ENCODE data around the gene PTPRT. TPM values are rescaled to one million over a fixed set of nuclear protein-coding genes. Genes with fewer than 3 reads are reported as not detected.

The PTPRT gene
- polyA plus RNA-seq, 3 donors: not detected

DNA sequence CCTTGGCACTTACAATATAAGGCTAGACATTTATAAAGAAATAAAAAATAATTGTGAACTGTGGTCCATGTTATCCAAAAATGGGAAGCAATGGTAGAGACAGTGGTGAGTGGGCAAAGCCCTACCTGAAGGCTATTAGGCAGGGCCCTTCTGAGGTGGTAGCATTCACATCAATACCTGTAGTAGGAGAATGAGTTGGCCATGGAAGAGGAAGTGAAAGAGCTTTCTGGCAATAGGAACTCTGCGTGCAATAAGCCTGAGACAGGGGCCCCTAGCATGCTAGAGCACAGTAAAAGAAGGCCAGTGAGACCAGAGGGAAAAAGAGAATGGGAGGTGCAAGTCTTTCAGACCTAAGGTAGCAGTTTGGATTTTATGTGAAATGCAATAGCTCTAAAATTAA is 754.5 kb downstream of the PTPRT start:
- DNase-seq: peak in 2 of 3 donors; percentile 2 to 6
- intact Hi-C loops (cut with micrococcal nuclease): no loop called here
- TF ChIP-seq, protein P1, sequence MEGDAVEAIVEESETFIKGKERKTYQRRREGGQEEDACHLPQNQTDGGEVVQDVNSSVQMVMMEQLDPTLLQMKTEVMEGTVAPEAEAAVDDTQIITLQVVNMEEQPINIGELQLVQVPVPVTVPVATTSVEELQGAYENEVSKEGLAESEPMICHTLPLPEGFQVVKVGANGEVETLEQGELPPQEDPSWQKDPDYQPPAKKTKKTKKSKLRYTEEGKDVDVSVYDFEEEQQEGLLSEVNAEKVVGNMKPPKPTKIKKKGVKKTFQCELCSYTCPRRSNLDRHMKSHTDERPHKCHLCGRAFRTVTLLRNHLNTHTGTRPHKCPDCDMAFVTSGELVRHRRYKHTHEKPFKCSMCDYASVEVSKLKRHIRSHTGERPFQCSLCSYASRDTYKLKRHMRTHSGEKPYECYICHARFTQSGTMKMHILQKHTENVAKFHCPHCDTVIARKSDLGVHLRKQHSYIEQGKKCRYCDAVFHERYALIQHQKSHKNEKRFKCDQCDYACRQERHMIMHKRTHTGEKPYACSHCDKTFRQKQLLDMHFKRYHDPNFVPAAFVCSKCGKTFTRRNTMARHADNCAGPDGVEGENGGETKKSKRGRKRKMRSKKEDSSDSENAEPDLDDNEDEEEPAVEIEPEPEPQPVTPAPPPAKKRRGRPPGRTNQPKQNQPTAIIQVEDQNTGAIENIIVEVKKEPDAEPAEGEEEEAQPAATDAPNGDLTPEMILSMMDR (IDR thresholded peaks at IDR 0.05): no peak
- H3K9me3 Mint-ChIP-seq: peaks cover 0 to 6% (median 0%) of the 10 kb centered on the region in 7 donors
- peaks cover 7% of the 10 kb centered on the region for H3K4me1 Mint-ChIP-seq
- no peak overlapping the region for H3K27ac ChIP-seq (ENCODE audit: low read depth in 1 of 2, low read length in 2 of 2)
- H3K79me2 ChIP-seq (ENCODE audit: insufficient read depth, low read length): no peaks in the 10 kb centered on the region
- no peak overlapping the region for H3K9ac ChIP-seq (ENCODE audit: insufficient read depth, low read length, poor library complexity, severe bottlenecking)
- no peak overlapping the region for H3K4me3 Mint-ChIP-seq
- no peaks in the 10 kb centered on the region for H3K27me3 ChIP-seq (ENCODE audit: control insufficient read depth in 2 of 2, insufficient read depth in 2 of 2, low read length in 2 of 2)
- no peaks in the 10 kb centered on the region for H3K4me1 ChIP-seq (ENCODE audit: control insufficient read depth in 1 of 2, insufficient read depth in 2 of 2, low read length in 2 of 2)
- H3K9me3 ChIP-seq (replicated peaks in 1 of 2; ENCODE audit: control insufficient read depth in 1 of 2, insufficient read depth in 1 of 2, low read length in 2 of 2): no peaks in the 10 kb centered on the region
- no peaks in the 10 kb centered on the region for H4K20me1 ChIP-seq (ENCODE audit: insufficient read depth, low read length)
- no peaks in the 10 kb centered on the region for H3K36me3 ChIP-seq (replicated peaks in 1 of 2; ENCODE audit: control insufficient read depth in 1 of 2, insufficient read depth in 2 of 2, low read length in 2 of 2)
- H3K4me3 ChIP-seq (replicated peaks in 1 of 3; ENCODE audit: low read depth in 2 of 3, low read length in 3 of 3): no peak overlapping the region
- no peaks in the 10 kb centered on the region for H3K36me3 Mint-ChIP-seq
- 0% methylated on average over 1 of the region's 1 CpG for WGBS (ENCODE audit: insufficient coverage)
- H3K27ac Mint-ChIP-seq: peak overlapping the region in 2 of 7 donors; percentile 73 to 82
- peaks cover 0 to 4% (median 0%) of the 10 kb centered on the region in 3 donors for H3K27me3 Mint-ChIP-seq (ENCODE audit: low read depth in 3 of 3)
- H2AFZ ChIP-seq (ENCODE audit: insufficient read depth, low read depth, low read length, poor library complexity, severe bottlenecking): no peak overlapping the region
- H3K4me2 ChIP-seq (replicated peaks; ENCODE audit: extremely low read depth, low read length, poor library complexity, severe bottlenecking): no peak overlapping the region

DNA sequence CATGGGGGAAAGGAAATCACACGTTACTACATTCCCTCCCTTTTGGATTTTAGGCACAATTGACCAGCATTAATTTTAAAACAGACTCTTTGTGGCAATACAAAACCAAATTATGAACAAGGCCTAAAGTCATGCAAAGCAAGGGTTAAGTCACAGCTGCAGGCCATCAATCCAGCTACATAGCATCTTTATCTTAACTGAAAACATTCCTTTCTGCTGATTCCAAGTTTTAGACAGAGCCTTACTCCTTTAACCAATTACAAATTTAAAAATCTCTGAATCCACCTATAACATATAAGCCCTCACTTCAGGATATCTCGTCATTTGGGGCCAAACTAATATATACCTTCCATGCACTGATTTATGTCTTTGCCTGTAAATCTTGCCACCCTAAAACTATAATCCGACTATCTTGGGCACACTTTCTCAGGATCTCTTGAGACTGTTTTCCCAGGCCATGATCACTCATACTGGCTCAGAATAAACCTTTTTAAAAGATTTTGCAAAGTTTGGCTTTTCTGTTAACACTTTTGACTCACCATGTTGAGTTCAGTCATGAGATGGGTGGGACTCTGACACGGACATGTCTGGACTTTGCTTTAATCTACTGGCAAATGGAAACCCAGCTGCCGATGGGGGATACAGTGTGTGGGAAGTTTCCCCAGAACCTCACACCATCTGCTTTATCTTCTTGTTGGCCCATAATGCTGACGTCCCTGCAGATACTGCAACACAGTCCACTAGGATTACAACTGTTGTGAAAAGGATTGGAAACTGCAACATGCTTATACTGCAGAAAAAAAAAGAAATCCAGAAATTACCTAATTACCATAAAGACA is 757.0 kb downstream of the PTPRT start:
- 91% methylated on average over 3 of the region's 6 CpGs for WGBS (ENCODE audit: insufficient coverage)
- TF ChIP-seq, protein P1 (IDR thresholded peaks at IDR 0.05): no peak
- no peaks in the 10 kb centered on the region for H3K9me3 ChIP-seq (replicated peaks in 1 of 2; ENCODE audit: control insufficient read depth in 1 of 2, insufficient read depth in 1 of 2, low read length in 2 of 2)
- no peaks in the 10 kb centered on the region for H3K36me3 ChIP-seq (replicated peaks in 1 of 2; ENCODE audit: control insufficient read depth in 1 of 2, insufficient read depth in 2 of 2, low read length in 2 of 2)
- H3K4me1 ChIP-seq (ENCODE audit: control insufficient read depth in 1 of 2, insufficient read depth in 2 of 2, low read length in 2 of 2): no peaks in the 10 kb centered on the region
- H3K4me1 Mint-ChIP-seq: peaks cover 3% of the 10 kb centered on the region
- no peak overlapping the region for H3K27ac Mint-ChIP-seq
- no peak for DNase-seq
- H3K27ac ChIP-seq (ENCODE audit: low read depth in 1 of 2, low read length in 2 of 2): no peak overlapping the region
- peaks cover 1 to 4% (median 2%) of the 10 kb centered on the region in 3 donors for H3K27me3 Mint-ChIP-seq (ENCODE audit: low read depth in 3 of 3)
- H3K9me3 Mint-ChIP-seq: peaks cover 0 to 11% (median 4%) of the 10 kb centered on the region in 7 donors
- no peak overlapping the region for H3K4me2 ChIP-seq (replicated peaks; ENCODE audit: extremely low read depth, low read length, poor library complexity, severe bottlenecking)
- H3K79me2 ChIP-seq (ENCODE audit: insufficient read depth, low read length): no peaks in the 10 kb centered on the region
- H4K20me1 ChIP-seq (ENCODE audit: insufficient read depth, low read length): no peaks in the 10 kb centered on the region
- no peaks in the 10 kb centered on the region for H3K36me3 Mint-ChIP-seq
- no peak overlapping the region for H3K4me3 Mint-ChIP-seq
- no peaks in the 10 kb centered on the region for H3K27me3 ChIP-seq (ENCODE audit: control insufficient read depth in 2 of 2, insufficient read depth in 2 of 2, low read length in 2 of 2)
- no peak overlapping the region for H3K4me3 ChIP-seq (replicated peaks in 1 of 3; ENCODE audit: low read depth in 2 of 3, low read length in 3 of 3)
- intact Hi-C loops (cut with micrococcal nuclease): no loop called here
- H3K9ac ChIP-seq (ENCODE audit: insufficient read depth, low read length, poor library complexity, severe bottlenecking): no peak overlapping the region
- H2AFZ ChIP-seq (ENCODE audit: insufficient read depth, low read depth, low read length, poor library complexity, severe bottlenecking): no peak overlapping the region

All from CD14-positive monocyte (primary cell).